ENCODE results near the gene DNAJC1. TPM values are rescaled to one million over a fixed set of nuclear protein-coding genes. Genes with fewer than 3 reads are reported as not detected.
"Not testable (repeated sequence)": the region's sequence is repeated elsewhere in the genome, so short reads cannot be mapped to it uniquely, and the experiment has no call there.

The DNAJC1 gene
- total RNA-seq, 1 experiment from 2014 or later: 22.0 TPM

- DNase-seq (ENCODE audit: low spot score): no peak
Measured at GRCh38 chr10:21910798-21911197, 92.7 kb downstream of the DNAJC1 start.

- DNase-seq (ENCODE audit: low spot score): no peak
Measured at GRCh38 chr10:21907436-21907835, 96.1 kb downstream of the DNAJC1 start.

DNA sequence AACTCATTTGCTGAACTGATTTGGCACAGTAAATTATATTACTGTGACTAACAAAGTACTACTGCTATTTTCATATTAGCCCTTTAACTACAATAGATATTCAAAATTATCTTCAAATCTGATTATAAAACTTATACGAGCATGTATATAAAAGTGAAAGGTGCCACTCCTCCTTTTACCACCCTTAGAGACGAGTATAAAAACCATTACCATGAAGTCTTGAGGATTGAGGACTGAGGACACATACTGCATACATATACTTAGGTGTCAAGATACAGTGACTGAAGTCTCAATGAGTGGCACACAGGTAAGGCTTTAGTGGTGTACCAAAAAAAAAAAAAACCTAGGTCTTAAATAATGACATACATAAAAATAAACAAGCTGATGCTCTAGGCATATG, 98.6 kb downstream of the DNAJC1 start:
- no peak for DNase-seq (ENCODE audit: low spot score)

DNA sequence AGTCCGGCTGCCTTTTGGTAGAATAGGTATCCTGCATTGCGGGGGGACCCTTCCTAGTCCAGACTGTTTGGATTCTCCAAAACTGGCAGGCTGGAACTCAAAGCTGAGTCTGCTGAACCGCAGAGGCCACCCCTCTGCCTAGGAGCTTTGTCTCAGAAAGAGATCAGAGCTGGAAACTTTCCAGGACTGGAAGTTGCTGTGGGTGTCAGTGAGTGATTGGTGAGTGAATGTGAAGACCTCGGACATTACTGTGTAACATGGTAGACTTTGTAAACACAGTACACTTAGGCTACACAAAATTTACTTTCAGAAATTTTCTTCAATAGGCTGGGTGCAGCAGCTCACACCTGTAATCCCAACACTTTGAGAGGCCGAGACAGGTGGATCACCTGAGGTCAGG, 103.8 kb downstream of the DNAJC1 start:
- no peak for DNase-seq (ENCODE audit: low spot score)

GRCh38 chr10:21895932-21896331, 107.6 kb downstream of the DNAJC1 start:
- DNase-seq (ENCODE audit: low spot score): no peak

DNA sequence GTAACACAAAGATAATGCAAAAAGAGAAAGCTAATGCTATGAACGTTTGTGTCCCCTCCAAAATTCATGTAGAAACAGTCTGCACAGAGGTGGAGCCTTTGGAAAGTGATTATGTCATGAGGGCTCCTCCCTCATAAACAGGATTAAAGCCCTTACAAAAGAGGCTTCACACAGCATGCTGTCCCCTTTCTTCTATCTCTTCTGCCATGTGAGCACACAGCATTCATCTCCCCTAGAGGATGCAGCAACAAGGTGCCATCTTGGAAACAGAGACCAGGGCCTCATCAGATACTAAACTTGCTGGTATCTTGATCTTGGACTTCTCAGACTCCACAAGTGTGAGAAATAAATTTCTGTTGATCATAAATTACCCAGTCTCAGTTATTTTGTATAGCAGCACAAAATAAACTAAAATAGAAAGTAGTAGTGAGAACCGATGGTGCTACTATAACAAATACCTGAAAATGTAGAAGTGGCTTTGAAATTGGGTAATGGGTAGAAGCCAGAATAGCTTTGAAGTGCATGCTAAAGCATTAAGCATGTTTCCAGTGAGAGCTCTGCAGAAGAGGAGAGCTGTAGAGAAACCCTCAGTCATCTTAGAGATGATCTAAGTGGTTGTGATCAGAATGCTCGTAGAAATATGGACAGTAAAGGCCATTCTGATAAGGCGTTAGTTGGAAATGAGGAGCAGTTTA, 108.7 kb downstream of the DNAJC1 start:
- no peak for DNase-seq (ENCODE audit: low spot score)

GRCh38 chr10:21891439-21891838, 112.1 kb downstream of the DNAJC1 start:
- DNase-seq (ENCODE audit: low spot score): no peak

DNA sequence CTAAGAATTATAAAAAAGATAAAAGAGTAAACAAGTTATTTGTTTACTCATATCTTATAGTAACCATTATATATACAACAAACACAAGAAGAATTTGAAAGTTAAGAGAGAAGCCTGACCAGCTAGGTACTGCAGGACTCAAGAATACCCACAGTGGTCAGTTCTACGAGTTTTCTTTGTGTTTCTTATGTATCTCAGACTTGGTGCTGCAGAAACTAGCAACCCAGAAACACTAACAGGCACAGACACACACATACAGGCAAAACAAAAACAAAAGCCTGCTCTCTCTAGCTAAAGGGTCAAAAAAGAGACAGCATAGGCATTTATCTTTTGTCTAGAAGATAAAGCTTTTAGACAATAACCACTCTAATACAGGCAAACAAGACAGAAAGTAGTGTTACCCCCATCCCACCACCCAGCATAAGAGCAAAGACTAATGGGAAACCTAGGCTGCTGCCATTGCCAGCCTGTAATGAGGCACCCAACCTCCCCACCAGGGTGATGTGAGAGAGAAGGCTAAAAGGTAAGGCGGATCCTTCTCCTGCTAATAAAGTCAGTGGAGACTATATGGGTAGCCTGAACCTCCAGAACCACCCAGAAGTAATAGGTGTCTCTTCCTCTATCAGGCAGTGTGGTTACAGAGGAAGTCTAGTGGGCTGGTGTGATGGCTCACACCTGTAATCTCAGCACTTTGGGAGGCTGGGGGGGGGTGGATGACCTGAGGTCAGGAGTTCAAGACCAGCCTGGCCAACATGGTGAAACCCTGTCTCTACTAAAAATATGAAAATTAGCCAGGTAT, 113.9 kb downstream of the DNAJC1 start:
- DNase-seq (ENCODE audit: low spot score): no peak

DNA sequence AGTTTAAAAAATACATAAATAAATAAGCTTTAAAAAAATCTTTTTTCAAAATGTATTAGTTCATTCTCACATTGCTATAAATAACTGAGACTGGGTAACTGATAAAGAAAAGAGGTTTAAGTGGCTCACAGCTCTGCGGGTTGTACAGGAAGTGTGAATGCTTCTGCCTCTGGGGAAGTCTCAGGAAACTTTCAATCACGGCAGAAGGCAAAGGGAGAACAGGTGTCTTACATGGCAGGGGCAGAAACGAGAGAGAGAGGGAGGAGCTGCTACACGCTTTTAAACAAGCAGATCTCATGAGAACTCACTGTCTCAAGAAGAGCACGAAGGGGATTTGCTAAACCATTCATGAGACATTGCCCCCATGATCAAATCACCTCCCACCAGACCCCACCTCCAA, 114.6 kb downstream of the DNAJC1 start:
- no peak for DNase-seq (ENCODE audit: low spot score)

- DNase-seq (ENCODE audit: low spot score): no peak
Measured at GRCh38 chr10:21885940-21886339, 117.6 kb downstream of the DNAJC1 start.

DNA sequence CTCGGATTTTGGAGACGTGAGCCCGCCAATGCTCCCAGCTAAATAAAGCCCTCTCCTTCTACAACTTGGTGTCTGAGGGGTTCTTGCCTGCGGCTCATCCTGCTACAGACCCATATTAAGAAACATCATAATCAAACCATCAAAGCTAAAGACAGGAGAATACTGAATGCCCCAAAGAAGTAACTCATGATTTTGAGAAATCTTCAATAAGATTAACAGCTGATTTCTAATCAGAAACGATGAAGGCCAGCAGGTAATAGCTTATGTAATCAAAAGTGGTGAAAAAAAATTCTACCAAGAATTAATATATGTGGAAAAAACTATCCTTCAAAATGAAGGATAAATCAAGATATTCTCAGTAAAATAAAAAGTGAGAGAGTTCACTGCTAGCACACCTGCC, 130.3 kb downstream of the DNAJC1 start:
- no peak for DNase-seq (ENCODE audit: low spot score)

GRCh38 chr10:21872771-21873170, 130.8 kb downstream of the DNAJC1 start:
- DNase-seq (ENCODE audit: low spot score): not testable (repeated sequence)

GRCh38 chr10:21870849-21871248, 132.7 kb downstream of the DNAJC1 start:
- no peak for DNase-seq (ENCODE audit: low spot score)

DNA sequence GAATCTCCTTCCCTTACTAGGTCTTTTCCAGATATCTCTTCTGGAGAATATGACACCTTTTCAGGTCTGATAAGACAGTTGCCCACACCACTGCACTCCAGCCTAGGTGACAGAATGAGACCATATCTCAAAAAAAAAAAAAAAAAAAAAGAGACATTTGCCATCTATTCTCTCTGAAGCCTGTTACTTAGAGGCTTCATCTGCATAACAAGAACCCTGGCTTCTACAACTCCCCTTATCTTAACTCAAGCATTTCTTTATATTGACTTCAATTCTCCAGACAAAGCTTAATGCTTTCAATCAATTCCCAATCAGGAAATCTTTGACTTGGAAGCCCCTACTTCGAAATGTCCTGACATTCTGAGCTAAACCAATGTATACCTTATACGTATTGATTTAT, 134.4 kb downstream of the DNAJC1 start:
- not testable (repeated sequence) for DNase-seq (ENCODE audit: low spot score)

DNA sequence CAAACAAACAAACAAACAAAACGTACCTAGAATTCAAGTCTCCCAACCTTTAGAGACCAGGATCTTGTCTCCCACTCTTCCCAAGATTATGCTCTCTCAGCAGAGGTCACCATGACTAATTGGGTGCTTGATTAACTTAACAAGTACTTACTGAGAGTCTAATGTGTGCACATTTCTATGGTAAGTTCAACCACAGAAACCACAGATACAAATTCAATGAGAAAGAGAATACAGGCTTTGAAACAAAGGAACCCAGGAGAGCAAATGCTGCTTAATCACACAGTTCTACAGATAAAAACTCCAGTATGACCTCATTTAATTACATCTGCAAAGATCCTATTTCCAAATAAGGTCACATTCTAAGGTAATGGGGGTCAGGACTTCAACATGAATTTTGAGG, 142.8 kb downstream of the DNAJC1 start:
- no peak for DNase-seq (ENCODE audit: low spot score)

DNA sequence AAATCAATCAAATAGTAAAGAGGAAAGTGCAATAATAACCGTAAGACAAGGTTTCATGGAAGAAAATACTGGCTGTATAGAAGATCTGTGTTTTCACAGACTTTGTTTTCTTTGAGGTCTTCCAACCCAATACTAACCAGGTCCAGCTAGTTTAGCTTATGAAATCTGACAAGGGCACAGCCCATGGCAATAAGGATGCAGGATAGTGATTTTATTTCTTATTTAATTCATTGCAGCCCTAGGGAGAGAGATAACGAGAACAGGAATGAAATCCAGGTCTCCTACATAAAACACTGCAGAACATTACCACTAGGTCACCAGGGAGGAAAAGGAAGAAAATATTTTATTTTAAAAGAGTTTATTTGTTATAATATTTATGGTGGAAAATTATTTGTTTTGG, 145.1 kb downstream of the DNAJC1 start:
- DNase-seq (ENCODE audit: low spot score): no peak

DNA sequence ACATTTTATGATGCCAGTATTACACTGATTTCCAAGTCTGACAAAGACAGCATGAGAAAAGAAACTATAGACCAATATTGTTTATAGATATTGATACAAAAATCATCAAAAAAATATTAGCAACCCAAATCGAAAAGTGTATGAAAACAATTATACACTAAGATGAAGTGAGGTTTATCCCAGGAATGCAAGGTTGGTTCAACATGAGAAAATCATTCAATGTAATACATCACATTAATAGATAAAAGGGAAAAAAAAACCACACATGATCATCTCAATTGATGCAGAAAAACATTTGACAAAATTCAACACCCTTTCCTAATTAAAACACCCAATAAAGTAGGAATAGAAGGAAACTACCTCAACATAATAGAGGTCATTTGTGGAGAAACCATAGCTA, 153.9 kb downstream of the DNAJC1 start:
- DNase-seq (ENCODE audit: low spot score): no peak

GRCh38 chr10:21843645-21844044, 159.9 kb downstream of the DNAJC1 start:
- DNase-seq (ENCODE audit: low spot score): no peak

GRCh38 chr10:21841273-21841672, 162.3 kb downstream of the DNAJC1 start:
- DNase-seq (ENCODE audit: low spot score): not testable (repeated sequence)

DNA sequence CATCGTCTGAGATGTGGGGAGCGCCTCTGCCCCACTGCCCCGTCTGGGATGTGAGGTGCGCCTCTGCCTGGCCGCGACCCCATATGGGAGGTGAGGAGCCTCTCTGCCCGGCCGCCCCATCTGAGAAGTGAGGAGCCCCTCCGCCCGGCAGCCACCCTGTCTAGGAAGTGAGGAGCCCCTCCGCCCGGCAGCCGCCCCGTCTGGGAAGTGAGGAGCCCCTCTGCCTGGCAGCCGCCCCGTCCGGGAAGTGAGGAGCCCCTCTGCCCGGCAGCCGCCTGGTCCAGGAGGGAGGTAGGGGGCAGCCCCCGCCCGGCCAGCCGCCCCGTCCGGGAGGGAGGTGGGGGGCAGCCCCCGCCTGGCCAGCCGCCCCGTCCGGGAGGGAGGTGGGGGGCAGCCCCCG, 166.0 kb downstream of the DNAJC1 start:
- DNase-seq (ENCODE audit: low spot score): not testable (repeated sequence)

GRCh38 chr10:21834574-21834973, 169.0 kb downstream of the DNAJC1 start:
- DNase-seq (ENCODE audit: low spot score): not testable (repeated sequence)

GRCh38 chr10:21832821-21833130, 170.8 kb downstream of the DNAJC1 start:
- no peak for DNase-seq (ENCODE audit: low spot score)
